Measurements from ENCODE around the gene FNDC3B.

DNA sequence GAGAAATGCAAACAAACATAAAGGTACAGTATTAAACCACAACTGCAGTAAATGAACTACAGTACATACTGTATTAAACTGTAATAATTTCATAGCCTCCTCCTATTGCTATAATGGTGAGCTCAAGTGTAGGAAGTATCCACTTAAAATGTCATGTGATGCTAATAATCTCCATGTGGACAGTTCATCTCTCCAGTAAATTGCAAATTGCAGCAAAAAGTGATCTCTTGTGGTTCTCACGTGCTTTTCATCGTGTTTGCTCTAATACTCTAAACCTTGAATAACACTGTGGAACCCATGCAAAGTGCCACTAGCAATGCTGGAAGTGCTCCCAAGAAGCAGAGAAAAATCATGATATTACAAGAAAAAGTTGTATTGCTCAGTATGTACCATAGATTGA, 9.2 kb upstream of the FNDC3B start:
- TF ChIP-seq, protein P1, sequence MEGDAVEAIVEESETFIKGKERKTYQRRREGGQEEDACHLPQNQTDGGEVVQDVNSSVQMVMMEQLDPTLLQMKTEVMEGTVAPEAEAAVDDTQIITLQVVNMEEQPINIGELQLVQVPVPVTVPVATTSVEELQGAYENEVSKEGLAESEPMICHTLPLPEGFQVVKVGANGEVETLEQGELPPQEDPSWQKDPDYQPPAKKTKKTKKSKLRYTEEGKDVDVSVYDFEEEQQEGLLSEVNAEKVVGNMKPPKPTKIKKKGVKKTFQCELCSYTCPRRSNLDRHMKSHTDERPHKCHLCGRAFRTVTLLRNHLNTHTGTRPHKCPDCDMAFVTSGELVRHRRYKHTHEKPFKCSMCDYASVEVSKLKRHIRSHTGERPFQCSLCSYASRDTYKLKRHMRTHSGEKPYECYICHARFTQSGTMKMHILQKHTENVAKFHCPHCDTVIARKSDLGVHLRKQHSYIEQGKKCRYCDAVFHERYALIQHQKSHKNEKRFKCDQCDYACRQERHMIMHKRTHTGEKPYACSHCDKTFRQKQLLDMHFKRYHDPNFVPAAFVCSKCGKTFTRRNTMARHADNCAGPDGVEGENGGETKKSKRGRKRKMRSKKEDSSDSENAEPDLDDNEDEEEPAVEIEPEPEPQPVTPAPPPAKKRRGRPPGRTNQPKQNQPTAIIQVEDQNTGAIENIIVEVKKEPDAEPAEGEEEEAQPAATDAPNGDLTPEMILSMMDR (IDR thresholded peaks at IDR 0.05), result no peak
- no peak for TF ChIP-seq POLR2AphosphoS5 (IDR thresholded peaks at IDR 0.05; ENCODE audit: low read depth, low read length)
- TF ChIP-seq TCF7L2 (IDR thresholded peaks at IDR 0.05; ENCODE audit: low read depth, low read length), result no peak
- TF ChIP-seq SIN3A (IDR thresholded peaks at IDR 0.05; ENCODE audit: borderline replicate concordance, insufficient read depth, low read depth, low read length), result no peak
